ENCODE measurements around the gene IRGC.

Gene IRGC, protein sequence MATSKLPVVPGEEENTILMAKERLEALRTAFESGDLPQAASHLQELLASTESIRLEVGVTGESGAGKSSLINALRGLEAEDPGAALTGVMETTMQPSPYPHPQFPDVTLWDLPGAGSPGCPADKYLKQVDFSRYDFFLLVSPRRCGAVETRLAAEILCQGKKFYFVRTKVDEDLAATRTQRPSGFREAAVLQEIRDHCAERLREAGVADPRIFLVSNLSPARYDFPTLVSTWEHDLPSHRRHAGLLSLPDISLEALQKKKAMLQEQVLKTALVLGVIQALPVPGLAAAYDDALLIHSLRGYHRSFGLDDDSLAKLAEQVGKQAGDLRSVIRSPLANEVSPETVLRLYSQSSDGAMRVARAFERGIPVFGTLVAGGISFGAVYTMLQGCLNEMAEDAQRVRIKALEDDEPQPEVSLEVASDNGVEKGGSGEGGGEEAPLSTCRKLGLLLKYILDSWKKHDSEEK

DNA sequence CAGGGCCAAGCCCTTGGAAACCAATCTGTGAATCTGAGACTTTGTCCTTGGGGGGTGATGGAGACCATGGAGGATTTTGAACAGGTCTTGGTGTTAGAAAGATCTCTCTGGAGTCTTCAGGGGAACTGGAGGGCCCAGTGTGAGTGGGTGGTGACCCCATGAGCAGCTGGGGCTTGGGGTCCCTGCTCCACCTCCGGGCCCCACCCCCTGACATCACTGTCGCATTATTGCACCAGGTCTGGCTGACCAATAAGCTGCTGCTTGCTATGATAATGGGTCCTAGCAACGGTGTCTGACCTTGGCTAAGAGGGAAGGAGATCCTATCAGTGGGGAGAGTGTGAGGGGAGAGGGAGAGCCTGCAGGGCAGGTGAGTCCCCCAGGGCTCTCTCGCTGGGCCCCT is at the start of gene IRGC:
TSS of gene IRGC (plus strand) at position 301 of the 400 bp plus-strand sequence. CDS start 2,483 bp downstream, outside the sequence.
- no peak for DNase-seq (ENCODE audit: low spot score)
- TF ChIP-seq, protein P1, sequence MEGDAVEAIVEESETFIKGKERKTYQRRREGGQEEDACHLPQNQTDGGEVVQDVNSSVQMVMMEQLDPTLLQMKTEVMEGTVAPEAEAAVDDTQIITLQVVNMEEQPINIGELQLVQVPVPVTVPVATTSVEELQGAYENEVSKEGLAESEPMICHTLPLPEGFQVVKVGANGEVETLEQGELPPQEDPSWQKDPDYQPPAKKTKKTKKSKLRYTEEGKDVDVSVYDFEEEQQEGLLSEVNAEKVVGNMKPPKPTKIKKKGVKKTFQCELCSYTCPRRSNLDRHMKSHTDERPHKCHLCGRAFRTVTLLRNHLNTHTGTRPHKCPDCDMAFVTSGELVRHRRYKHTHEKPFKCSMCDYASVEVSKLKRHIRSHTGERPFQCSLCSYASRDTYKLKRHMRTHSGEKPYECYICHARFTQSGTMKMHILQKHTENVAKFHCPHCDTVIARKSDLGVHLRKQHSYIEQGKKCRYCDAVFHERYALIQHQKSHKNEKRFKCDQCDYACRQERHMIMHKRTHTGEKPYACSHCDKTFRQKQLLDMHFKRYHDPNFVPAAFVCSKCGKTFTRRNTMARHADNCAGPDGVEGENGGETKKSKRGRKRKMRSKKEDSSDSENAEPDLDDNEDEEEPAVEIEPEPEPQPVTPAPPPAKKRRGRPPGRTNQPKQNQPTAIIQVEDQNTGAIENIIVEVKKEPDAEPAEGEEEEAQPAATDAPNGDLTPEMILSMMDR (IDR thresholded peaks at IDR 0.05; ENCODE audit: extremely low read depth, missing control alignments): no peak

DNA sequence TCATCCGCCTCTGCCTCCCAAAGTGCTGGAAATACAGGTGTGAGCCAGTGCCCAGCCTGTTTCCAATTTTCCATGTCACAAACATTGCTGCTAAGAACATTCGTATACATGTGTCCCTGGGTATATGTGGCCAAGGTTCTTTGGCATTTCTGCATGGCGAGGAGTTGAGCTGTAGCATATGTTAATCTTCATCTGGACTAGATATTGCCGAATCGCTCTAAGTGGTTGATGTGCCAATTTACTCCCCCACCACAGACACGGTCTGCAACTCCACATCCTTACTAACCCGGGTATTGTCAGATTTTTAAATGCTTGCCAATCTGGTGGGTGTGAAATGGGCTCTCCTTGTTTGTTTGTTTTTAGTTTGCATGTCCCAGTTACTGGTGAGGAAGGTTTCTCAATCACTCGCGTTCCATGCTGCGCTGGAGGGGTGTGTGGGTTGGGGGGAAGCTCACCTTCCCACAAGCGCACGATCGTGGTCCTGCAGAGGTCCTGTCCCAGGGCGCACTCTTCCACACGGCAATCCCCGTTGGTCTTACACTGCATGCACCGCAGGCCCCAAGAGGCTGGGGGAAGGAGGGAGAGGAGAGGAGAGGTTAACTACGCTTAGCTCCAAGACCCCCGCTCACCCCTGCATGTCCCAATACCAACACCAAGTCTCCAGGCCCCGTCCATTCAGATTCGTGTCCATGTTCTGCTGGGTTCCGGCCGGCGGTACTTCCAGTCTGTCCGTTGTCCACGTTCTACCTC is 48.6 kb upstream of the IRGC start:
- DNase-seq (ENCODE audit: low spot score): no peak
- TF ChIP-seq, protein P1 (IDR thresholded peaks at IDR 0.05; ENCODE audit: extremely low read depth, missing control alignments): no peak

DNA sequence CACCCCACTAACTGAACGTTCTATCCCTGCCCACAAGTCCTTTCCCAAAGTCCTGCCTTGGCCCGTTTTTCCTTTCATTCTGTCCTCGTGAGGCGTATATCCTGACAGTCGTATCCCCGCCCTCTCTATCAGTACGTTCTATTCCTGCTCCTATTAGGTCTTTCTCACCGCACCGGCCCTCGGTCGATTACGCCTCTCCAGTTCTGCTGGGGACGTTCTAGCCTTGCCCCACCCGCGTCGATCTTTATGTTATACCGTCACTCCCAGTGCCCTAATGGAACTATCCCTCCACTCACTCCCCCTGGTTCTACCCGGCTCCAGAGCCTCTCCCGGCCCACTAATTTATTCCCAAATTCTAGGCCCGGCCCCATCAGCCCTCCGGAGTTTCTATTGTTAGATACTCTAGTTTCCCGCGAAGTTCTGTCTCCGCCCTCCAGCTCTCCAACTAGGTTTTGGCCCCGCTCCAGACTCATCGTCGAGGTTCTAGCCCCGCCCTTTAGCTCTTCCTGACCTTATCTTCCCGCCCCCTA is 47.9 kb upstream of the IRGC start:
- TF ChIP-seq, protein P1 (IDR thresholded peaks at IDR 0.05; ENCODE audit: extremely low read depth, missing control alignments): no peak
- DNase-seq (ENCODE audit: low spot score): no peak

DNA sequence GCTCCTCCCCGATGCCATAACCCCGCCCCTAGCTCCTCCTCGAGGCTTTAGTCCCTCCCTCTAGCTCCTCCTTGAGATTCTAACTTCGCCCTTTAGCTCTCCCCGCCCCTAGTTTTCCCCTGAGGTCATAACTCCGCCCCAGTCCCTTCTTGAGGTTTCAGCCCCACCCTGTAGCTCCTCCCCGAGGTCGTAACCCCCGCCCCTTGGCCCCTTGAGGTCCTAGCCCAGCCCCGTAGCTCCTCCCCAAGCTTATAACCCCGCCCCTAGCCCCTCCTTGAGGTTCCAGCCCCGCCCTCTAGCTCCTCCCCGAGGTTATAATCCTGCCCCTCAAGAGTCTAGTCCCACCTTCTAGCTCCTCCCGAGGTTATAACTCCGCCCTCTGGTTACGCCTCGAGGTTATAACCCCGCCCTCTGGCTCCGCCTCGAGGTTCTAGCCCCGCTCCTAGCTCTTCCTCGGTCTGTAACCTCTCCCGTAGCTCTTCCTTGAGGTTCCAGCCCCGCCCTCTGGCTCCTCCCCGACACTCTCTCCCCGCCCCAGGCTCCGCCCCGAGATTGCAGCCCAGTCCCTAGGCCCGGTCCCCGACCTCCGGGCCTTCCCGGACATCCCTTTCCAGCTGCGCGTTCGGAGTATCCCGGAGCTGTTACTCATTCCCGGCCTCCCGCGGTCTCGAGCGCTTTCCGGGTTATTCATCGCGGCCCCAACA is 47.3 kb upstream of the IRGC start:
- TF ChIP-seq, protein P1 (IDR thresholded peaks at IDR 0.05; ENCODE audit: extremely low read depth, missing control alignments): no peak
- DNase-seq (ENCODE audit: low spot score): peak; percentile 95

DNA sequence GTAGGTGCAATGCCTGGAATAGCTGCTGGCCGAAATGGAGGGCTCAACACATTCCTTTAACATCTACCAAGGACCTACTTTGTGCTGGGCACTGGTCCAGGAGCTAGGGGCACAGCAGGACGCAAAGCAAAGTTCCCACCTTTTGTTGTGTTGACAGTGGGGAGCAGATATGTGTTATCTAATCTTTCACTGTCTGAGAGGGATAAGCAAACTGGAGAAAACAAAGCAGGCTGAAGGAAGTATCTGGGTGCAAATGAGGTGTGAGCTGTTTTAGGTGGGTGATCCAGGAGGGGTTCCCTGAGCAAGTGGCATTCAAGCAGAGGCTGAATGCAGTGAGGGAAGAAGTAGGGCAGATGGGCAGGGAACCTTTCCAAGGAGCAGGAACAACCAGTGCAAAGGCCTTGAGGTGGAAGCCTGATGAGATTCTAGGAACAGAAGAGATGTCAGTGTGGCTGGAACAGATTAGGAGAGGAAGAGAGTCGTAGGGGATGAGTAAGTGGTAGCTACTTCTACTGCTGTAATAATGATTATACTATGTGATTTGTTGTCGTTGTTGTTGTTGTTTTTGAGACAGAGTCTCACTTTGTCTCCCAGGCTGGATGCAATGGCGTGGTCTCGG is 43.7 kb upstream of the IRGC start:
- no peak for DNase-seq (ENCODE audit: low spot score)
- TF ChIP-seq, protein P1 (IDR thresholded peaks at IDR 0.05; ENCODE audit: extremely low read depth, missing control alignments): no peak

DNA sequence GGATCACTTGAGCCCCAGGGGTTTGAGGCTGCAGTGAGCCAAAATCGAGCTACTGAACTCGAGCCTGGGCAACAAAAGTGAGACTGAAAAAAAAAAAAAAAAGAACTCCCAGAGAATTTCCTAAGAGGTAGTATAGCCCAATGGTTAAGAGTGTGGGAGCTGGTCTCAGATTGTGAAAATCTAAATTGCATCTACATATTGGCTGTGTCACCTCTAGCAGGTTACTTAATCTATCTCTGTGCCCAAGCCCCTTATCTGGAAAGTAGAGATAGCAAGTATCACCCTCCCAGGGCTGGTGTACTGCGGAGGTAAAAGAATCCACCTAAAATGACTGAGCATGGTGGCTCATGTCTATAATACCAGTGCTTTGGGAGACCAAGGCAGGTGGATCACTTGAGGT is 42.2 kb upstream of the IRGC start:
- TF ChIP-seq, protein P1 (IDR thresholded peaks at IDR 0.05; ENCODE audit: extremely low read depth, missing control alignments): no peak
- no peak for DNase-seq (ENCODE audit: low spot score)
